DND-41 (cell line): ENCODE measurements around the gene RFX5.

ENCODE experiments used
- EZH2 ChIP-seq: IDR thresholded peaks from 3 replicates; pipeline ENCODE4 v1.6.1; 2012; ENCODE audit warnings: borderline replicate concordance, low read depth, mild to moderate bottlenecking, moderate library complexity, low read length, inconsistent platforms; ENCODE audit not compliant: severe bottlenecking
- TF ChIP-seq, protein P1 (sequence below): IDR thresholded peaks from 2 replicates; pipeline ENCODE4 v1.5.1; 2012; ENCODE audit warnings: borderline replicate concordance, low read length, moderate library complexity, mild to moderate bottlenecking; ENCODE audit not compliant: poor library complexity, severe bottlenecking; ENCODE audit errors: extremely low read depth

DNA sequence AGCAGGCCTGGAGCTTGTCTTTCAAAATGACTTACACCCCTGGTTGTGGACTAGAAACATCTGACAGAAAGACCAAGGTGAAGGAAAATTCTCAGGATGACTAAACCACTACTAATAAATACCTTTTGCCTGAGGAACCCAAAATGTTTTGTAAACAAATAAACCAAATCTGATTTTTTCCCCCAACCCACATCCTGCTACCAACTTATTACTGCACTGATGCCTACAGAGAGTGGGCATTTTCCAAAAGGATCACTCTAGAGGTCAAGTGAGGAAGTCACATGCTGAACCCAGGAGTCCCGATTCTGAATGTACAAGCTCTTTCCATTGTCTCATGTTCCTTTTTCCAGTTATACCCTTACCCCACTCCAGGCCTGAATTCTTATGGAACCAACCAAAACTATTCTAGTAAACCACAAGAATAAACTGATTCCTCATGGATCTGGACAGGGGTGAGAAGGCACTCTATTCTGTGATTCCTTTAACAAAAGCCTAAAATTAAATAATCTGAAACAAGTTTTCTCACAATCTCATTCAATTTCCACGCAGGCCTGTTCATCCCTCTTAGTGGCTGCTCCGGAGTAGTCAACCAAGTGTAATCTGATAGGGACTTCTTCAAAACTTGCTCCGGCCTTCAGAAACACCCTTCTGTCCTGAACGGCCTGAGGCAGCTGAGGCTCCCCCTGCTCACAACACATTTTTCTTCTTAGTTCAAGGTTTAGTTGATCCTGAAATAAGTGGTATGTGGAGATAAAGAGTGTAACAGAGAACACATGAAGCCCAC lies 21.2 kb downstream of the RFX5 start:
- TF ChIP-seq, protein P1, sequence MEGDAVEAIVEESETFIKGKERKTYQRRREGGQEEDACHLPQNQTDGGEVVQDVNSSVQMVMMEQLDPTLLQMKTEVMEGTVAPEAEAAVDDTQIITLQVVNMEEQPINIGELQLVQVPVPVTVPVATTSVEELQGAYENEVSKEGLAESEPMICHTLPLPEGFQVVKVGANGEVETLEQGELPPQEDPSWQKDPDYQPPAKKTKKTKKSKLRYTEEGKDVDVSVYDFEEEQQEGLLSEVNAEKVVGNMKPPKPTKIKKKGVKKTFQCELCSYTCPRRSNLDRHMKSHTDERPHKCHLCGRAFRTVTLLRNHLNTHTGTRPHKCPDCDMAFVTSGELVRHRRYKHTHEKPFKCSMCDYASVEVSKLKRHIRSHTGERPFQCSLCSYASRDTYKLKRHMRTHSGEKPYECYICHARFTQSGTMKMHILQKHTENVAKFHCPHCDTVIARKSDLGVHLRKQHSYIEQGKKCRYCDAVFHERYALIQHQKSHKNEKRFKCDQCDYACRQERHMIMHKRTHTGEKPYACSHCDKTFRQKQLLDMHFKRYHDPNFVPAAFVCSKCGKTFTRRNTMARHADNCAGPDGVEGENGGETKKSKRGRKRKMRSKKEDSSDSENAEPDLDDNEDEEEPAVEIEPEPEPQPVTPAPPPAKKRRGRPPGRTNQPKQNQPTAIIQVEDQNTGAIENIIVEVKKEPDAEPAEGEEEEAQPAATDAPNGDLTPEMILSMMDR, result no peak
- no peak for TF ChIP-seq EZH2
